ENCODE results near the gene CCDC169. TPM values are rescaled to one million over a fixed set of nuclear protein-coding genes. Genes with fewer than 3 reads are reported as not detected.

Gene CCDC169
- total and polyA plus RNA-seq, 4 donors = 3.4 to 5.4 (median 4.7) TPM

- Histone ChIP-seq H3K4me1 (ENCODE audit: control insufficient read depth, insufficient read depth, low read length) (no peaks in the 10 kb centered on the region), H3K27ac (ENCODE audit: low read depth, low read length) (no peak overlapping the region), H3K9me3 (ENCODE audit: control insufficient read depth, insufficient read depth, low read length) (peaks cover 7% of the 10 kb centered on the region), H3K27me3 (ENCODE audit: control insufficient read depth, insufficient read depth, low read length) (no peaks in the 10 kb centered on the region), H3K36me3 (ENCODE audit: control insufficient read depth, insufficient read depth, low read length) (no peaks in the 10 kb centered on the region), H3K4me3 (ENCODE audit: low read depth, low read length) (no peak overlapping the region)
- DNase-seq (ENCODE audit: low read depth in 4 of 6, low spot score in 6 of 6) = no peak
Measured at GRCh38 chr13:36288794-36289391, 8.7 kb downstream of the CCDC169 start.

- Histone ChIP-seq H3K4me1 (ENCODE audit: control insufficient read depth, insufficient read depth, low read length) (no peaks in the 10 kb centered on the region), H3K27ac (ENCODE audit: low read depth, low read length) (no peak overlapping the region)
- 63% methylated on average over 1 of the region's 2 CpGs for WGBS (ENCODE audit: insufficient coverage)
Measured at GRCh38 chr13:36286006-36286405, 11.6 kb downstream of the CCDC169 start.

GRCh38 chr13:36282821-36283432 is 14.7 kb downstream of the CCDC169 start:
- DNase-seq (ENCODE audit: low read depth in 4 of 6, low spot score in 6 of 6) = peak in 4 of 6 donors; percentile 21 to 84 (median 48)
- Histone ChIP-seq H3K4me3 (ENCODE audit: low read depth, low read length) (no peak overlapping the region), H3K27ac (ENCODE audit: low read depth, low read length) (no peak overlapping the region), H3K4me1 (ENCODE audit: control insufficient read depth, insufficient read depth, low read length) (no peaks in the 10 kb centered on the region), H3K9me3 (ENCODE audit: control insufficient read depth, insufficient read depth, low read length) (no peaks in the 10 kb centered on the region), H3K27me3 (ENCODE audit: control insufficient read depth, insufficient read depth, low read length) (no peaks in the 10 kb centered on the region), H3K36me3 (ENCODE audit: control insufficient read depth, insufficient read depth, low read length) (no peaks in the 10 kb centered on the region)
- WGBS (ENCODE audit: insufficient coverage) = 100% methylated on average over 2 of the region's 6 CpGs

More at GRCh38 chr13:36286006-36286405, 11.6 kb downstream of the CCDC169 start:
- Histone ChIP-seq H3K27me3 (ENCODE audit: control insufficient read depth, insufficient read depth, low read length) (no peaks in the 10 kb centered on the region), H3K4me3 (ENCODE audit: low read depth, low read length) (no peak overlapping the region), H3K9me3 (ENCODE audit: control insufficient read depth, insufficient read depth, low read length) (peaks cover 7% of the 10 kb centered on the region), H3K36me3 (ENCODE audit: control insufficient read depth, insufficient read depth, low read length) (no peaks in the 10 kb centered on the region)
- DNase-seq (ENCODE audit: low read depth in 4 of 6, low spot score in 6 of 6) = no peak

- Histone ChIP-seq H3K9me3 (ENCODE audit: control insufficient read depth, insufficient read depth, low read length) (no peaks in the 10 kb centered on the region), H3K27ac (ENCODE audit: low read depth, low read length) (no peak overlapping the region), H3K4me1 (ENCODE audit: control insufficient read depth, insufficient read depth, low read length) (no peaks in the 10 kb centered on the region), H3K27me3 (ENCODE audit: control insufficient read depth, insufficient read depth, low read length) (no peaks in the 10 kb centered on the region), H3K36me3 (ENCODE audit: control insufficient read depth, insufficient read depth, low read length) (no peaks in the 10 kb centered on the region), H3K4me3 (ENCODE audit: low read depth, low read length) (no peak overlapping the region)
- WGBS (ENCODE audit: insufficient coverage) = no CpG with 5 or more reads among the region's 3 CpGs
- DNase-seq (ENCODE audit: low read depth in 4 of 6, low spot score in 6 of 6) = peak in 5 of 6 donors; percentile 33 to 95 (median 64)
Measured at GRCh38 chr13:36275190-36276002, 22.2 kb downstream of the CCDC169 start.

GRCh38 chr13:36273431-36273830 is 24.2 kb downstream of the CCDC169 start:
- Histone ChIP-seq H3K4me1 (ENCODE audit: control insufficient read depth, insufficient read depth, low read length) (no peaks in the 10 kb centered on the region), H3K36me3 (ENCODE audit: control insufficient read depth, insufficient read depth, low read length) (no peaks in the 10 kb centered on the region), H3K27ac (ENCODE audit: low read depth, low read length) (no peak overlapping the region), H3K9me3 (ENCODE audit: control insufficient read depth, insufficient read depth, low read length) (no peaks in the 10 kb centered on the region), H3K27me3 (ENCODE audit: control insufficient read depth, insufficient read depth, low read length) (no peaks in the 10 kb centered on the region), H3K4me3 (ENCODE audit: low read depth, low read length) (no peak overlapping the region)
- WGBS (ENCODE audit: insufficient coverage) = no CpG with 5 or more reads among the region's 2 CpGs
- no peak for DNase-seq (ENCODE audit: low read depth in 4 of 6, low spot score in 6 of 6)

GRCh38 chr13:36261976-36262375 is 35.6 kb downstream of the CCDC169 start:
- no peak overlapping the region for H3K4me3 ChIP-seq (ENCODE audit: low read depth, low read length)
- no peaks in the 10 kb centered on the region for H3K4me1 ChIP-seq (ENCODE audit: control insufficient read depth, insufficient read depth, low read length)
- peaks cover 1% of the 10 kb centered on the region for H3K9me3 ChIP-seq (ENCODE audit: control insufficient read depth, insufficient read depth, low read length)
- no peaks in the 10 kb centered on the region for H3K27me3 ChIP-seq (ENCODE audit: control insufficient read depth, insufficient read depth, low read length)
- no peak for DNase-seq (ENCODE audit: low read depth in 4 of 6, low spot score in 6 of 6)
- H3K36me3 ChIP-seq (ENCODE audit: control insufficient read depth, insufficient read depth, low read length) = no peaks in the 10 kb centered on the region
- H3K27ac ChIP-seq (ENCODE audit: low read depth, low read length) = no peak overlapping the region

- DNase-seq (ENCODE audit: low read depth in 4 of 6, low spot score in 6 of 6) = no peak
- Histone ChIP-seq H3K4me1 (ENCODE audit: control insufficient read depth, insufficient read depth, low read length) (no peaks in the 10 kb centered on the region), H3K27me3 (ENCODE audit: control insufficient read depth, insufficient read depth, low read length) (no peaks in the 10 kb centered on the region), H3K4me3 (ENCODE audit: low read depth, low read length) (no peak overlapping the region), H3K27ac (ENCODE audit: low read depth, low read length) (no peak overlapping the region), H3K36me3 (ENCODE audit: control insufficient read depth, insufficient read depth, low read length) (no peaks in the 10 kb centered on the region), H3K9me3 (ENCODE audit: control insufficient read depth, insufficient read depth, low read length) (no peaks in the 10 kb centered on the region)
- 92% methylated on average over 3 of the region's 3 CpGs for WGBS (ENCODE audit: insufficient coverage)
Measured at GRCh38 chr13:36261011-36261410, 36.6 kb downstream of the CCDC169 start.

GRCh38 chr13:36259361-36260137 is 38.1 kb downstream of the CCDC169 start:
- WGBS (ENCODE audit: insufficient coverage) = 88% methylated on average over 6 of the region's 8 CpGs
- H3K4me1 ChIP-seq (ENCODE audit: control insufficient read depth, insufficient read depth, low read length) = no peaks in the 10 kb centered on the region
- H3K9me3 ChIP-seq (ENCODE audit: control insufficient read depth, insufficient read depth, low read length) = no peaks in the 10 kb centered on the region
- H3K27me3 ChIP-seq (ENCODE audit: control insufficient read depth, insufficient read depth, low read length) = no peaks in the 10 kb centered on the region
- no peak overlapping the region for H3K4me3 ChIP-seq (ENCODE audit: low read depth, low read length)
- H3K36me3 ChIP-seq (ENCODE audit: control insufficient read depth, insufficient read depth, low read length) = no peaks in the 10 kb centered on the region
- DNase-seq (ENCODE audit: low read depth in 4 of 6, low spot score in 6 of 6) = no peak
- no peak overlapping the region for H3K27ac ChIP-seq (ENCODE audit: low read depth, low read length)

GRCh38 chr13:36258831-36259230 is 38.8 kb downstream of the CCDC169 start:
- WGBS (ENCODE audit: insufficient coverage) = 92% methylated on average over 8 of the region's 8 CpGs
- Histone ChIP-seq H3K27ac (ENCODE audit: low read depth, low read length) (no peak overlapping the region), H3K4me3 (ENCODE audit: low read depth, low read length) (no peak overlapping the region), H3K36me3 (ENCODE audit: control insufficient read depth, insufficient read depth, low read length) (no peaks in the 10 kb centered on the region), H3K9me3 (ENCODE audit: control insufficient read depth, insufficient read depth, low read length) (no peaks in the 10 kb centered on the region), H3K4me1 (ENCODE audit: control insufficient read depth, insufficient read depth, low read length) (no peaks in the 10 kb centered on the region), H3K27me3 (ENCODE audit: control insufficient read depth, insufficient read depth, low read length) (no peaks in the 10 kb centered on the region)
- DNase-seq (ENCODE audit: low read depth in 4 of 6, low spot score in 6 of 6) = no peak
